ENCODE results near the gene TCF4. TPM values are rescaled to one million over a fixed set of nuclear protein-coding genes. Genes with fewer than 3 reads are reported as not detected.

TCF4 gene
- polyA plus RNA-seq, 1 of the 3 experiments (the other 2 are of a cell fraction), result 39.1 TPM

DNA sequence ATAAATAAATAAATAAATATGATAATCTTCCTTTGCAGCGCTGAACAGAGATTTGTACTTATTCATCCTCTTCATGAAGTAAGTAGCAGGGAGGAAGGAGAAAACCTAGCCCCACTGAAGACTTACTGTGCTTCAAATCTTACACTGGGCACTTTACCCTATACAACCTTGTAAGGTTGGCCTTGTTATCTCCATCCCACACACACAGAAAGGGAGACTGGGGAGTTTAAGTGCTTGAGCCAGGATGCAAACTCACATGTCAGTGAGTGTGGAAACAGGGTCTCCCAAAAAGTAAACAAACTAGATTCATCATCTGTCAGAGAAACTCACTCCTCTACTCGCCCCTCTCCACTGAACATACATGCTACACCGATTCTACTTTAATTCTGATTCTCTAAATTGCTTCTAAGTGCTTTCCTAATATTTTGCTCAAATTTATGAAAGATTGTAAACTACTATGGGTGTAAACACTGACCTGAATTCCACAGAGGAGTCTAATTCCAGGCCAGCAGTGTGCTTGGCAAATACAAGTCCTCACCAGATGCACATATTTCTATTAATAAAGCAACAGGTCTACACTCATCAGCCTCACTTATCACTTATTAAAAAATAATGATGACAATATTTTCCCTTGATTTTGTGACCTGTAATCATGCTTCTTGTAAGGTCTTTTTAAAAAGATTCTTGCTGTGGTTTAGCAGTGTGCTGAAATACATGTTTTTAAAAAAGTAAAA lies 155.5 kb downstream of the TCF4 start:
- ChIA-PET POLR2A (interaction anchor here (1.0 kb wide), 1 partner anchor 10 kb away, joined by 4 read pairs; no protein-coding TSS in a partner anchor), CTCF (interaction anchor here (0.8 kb wide), 1 partner anchor 349 kb away, joined by 3 read pairs; no protein-coding TSS in a partner anchor)
- Histone ChIP-seq H3K79me2 (ENCODE audit: insufficient read depth) (peaks cover 26% of the 10 kb centered on the region), H2AFZ (ENCODE audit: low read depth) (no peak overlapping the region), H3K4me2 (no peak overlapping the region), H4K20me1 (ENCODE audit: insufficient read depth) (no peaks in the 10 kb centered on the region), H3K9me3 (no peaks in the 10 kb centered on the region), H3K4me1 (ENCODE audit: control insufficient read depth in 1 of 2, insufficient read depth in 2 of 2, low read depth in 1 of 2, low read length in 1 of 2) (peaks cover 7 to 30% of the 10 kb centered on the region in 2 experiments; a peak in 3 of 4 replicates), H3F3A (replicated peaks; ENCODE audit: insufficient read depth) (peaks cover 6% of the 10 kb centered on the region), H3K9me2 (no peaks in the 10 kb centered on the region), H3K4me3 (ENCODE audit: low read depth in 2 of 2, low read length in 1 of 2) (no peak overlapping the region), H3K27me3 (ENCODE audit: insufficient read depth) (no peaks in the 10 kb centered on the region), H3K9ac (no peak overlapping the region), H3K27ac (ENCODE audit: low read depth in 2 of 2, low read length in 1 of 2) (peak overlapping the region in 1 of 2 experiments; percentile 76; a peak in 2 of 4 replicates), H3K36me3 (replicated peaks in 1 of 2; ENCODE audit: control insufficient read depth in 1 of 2, insufficient read depth in 2 of 2, low read length in 1 of 2) (peaks cover 0 to 2% of the 10 kb centered on the region in 2 experiments)
- WGBS (ENCODE audit: low lambda C conversion rate), result 84% methylated on average over 3 of the region's 3 CpGs
- TF ChIP-seq, protein P1, sequence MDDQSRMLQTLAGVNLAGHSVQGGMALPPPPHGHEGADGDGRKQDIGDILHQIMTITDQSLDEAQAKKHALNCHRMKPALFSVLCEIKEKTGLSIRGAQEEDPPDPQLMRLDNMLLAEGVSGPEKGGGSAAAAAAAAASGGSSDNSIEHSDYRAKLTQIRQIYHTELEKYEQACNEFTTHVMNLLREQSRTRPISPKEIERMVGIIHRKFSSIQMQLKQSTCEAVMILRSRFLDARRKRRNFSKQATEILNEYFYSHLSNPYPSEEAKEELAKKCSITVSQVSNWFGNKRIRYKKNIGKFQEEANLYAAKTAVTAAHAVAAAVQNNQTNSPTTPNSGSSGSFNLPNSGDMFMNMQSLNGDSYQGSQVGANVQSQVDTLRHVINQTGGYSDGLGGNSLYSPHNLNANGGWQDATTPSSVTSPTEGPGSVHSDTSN (IDR thresholded peaks at IDR 0.05), result no peak
- TF ChIP-seq RAD21 (IDR thresholded peaks at IDR 0.05; ENCODE audit: low read length) (no peak), TAF1 (IDR thresholded peaks at IDR 0.05; ENCODE audit: borderline replicate concordance, low read depth, low read length) (no peak), TCF12 (IDR thresholded peaks at IDR 0.05) (no peak), POLR2AphosphoS5 (IDR thresholded peaks at IDR 0.05; ENCODE audit: low read depth, low read length) (no peak), RCOR1 (IDR thresholded peaks at IDR 0.05; ENCODE audit: low read length) (no peak), FOSL2 (IDR thresholded peaks at IDR 0.05; ENCODE audit: borderline replicate concordance, low read depth) (no peak), MEF2A (IDR thresholded peaks at IDR 0.05; ENCODE audit: borderline replicate concordance, low read depth) (no peak)
- TF ChIP-seq, protein P2, sequence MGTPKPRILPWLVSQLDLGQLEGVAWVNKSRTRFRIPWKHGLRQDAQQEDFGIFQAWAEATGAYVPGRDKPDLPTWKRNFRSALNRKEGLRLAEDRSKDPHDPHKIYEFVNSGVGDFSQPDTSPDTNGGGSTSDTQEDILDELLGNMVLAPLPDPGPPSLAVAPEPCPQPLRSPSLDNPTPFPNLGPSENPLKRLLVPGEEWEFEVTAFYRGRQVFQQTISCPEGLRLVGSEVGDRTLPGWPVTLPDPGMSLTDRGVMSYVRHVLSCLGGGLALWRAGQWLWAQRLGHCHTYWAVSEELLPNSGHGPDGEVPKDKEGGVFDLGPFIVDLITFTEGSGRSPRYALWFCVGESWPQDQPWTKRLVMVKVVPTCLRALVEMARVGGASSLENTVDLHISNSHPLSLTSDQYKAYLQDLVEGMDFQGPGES (IDR thresholded peaks at IDR 0.05; ENCODE audit: low read depth, low read length), result no peak
- TF ChIP-seq, protein P3, sequence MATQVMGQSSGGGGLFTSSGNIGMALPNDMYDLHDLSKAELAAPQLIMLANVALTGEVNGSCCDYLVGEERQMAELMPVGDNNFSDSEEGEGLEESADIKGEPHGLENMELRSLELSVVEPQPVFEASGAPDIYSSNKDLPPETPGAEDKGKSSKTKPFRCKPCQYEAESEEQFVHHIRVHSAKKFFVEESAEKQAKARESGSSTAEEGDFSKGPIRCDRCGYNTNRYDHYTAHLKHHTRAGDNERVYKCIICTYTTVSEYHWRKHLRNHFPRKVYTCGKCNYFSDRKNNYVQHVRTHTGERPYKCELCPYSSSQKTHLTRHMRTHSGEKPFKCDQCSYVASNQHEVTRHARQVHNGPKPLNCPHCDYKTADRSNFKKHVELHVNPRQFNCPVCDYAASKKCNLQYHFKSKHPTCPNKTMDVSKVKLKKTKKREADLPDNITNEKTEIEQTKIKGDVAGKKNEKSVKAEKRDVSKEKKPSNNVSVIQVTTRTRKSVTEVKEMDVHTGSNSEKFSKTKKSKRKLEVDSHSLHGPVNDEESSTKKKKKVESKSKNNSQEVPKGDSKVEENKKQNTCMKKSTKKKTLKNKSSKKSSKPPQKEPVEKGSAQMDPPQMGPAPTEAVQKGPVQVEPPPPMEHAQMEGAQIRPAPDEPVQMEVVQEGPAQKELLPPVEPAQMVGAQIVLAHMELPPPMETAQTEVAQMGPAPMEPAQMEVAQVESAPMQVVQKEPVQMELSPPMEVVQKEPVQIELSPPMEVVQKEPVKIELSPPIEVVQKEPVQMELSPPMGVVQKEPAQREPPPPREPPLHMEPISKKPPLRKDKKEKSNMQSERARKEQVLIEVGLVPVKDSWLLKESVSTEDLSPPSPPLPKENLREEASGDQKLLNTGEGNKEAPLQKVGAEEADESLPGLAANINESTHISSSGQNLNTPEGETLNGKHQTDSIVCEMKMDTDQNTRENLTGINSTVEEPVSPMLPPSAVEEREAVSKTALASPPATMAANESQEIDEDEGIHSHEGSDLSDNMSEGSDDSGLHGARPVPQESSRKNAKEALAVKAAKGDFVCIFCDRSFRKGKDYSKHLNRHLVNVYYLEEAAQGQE (IDR thresholded peaks at IDR 0.05; ENCODE audit: low read depth, low read length), result no peak
- TF ChIP-seq, protein P4, sequence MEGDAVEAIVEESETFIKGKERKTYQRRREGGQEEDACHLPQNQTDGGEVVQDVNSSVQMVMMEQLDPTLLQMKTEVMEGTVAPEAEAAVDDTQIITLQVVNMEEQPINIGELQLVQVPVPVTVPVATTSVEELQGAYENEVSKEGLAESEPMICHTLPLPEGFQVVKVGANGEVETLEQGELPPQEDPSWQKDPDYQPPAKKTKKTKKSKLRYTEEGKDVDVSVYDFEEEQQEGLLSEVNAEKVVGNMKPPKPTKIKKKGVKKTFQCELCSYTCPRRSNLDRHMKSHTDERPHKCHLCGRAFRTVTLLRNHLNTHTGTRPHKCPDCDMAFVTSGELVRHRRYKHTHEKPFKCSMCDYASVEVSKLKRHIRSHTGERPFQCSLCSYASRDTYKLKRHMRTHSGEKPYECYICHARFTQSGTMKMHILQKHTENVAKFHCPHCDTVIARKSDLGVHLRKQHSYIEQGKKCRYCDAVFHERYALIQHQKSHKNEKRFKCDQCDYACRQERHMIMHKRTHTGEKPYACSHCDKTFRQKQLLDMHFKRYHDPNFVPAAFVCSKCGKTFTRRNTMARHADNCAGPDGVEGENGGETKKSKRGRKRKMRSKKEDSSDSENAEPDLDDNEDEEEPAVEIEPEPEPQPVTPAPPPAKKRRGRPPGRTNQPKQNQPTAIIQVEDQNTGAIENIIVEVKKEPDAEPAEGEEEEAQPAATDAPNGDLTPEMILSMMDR (IDR thresholded peaks at IDR 0.05), result no peak
- TF ChIP-seq, protein P5, sequence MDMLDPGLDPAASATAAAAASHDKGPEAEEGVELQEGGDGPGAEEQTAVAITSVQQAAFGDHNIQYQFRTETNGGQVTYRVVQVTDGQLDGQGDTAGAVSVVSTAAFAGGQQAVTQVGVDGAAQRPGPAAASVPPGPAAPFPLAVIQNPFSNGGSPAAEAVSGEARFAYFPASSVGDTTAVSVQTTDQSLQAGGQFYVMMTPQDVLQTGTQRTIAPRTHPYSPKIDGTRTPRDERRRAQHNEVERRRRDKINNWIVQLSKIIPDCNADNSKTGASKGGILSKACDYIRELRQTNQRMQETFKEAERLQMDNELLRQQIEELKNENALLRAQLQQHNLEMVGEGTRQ (IDR thresholded peaks at IDR 0.05; ENCODE audit: borderline replicate concordance, low read depth, low read length), result no peak
- no peak for DNase-seq
